ENCODE results near the gene UBR2. TPM values are rescaled to one million over a fixed set of nuclear protein-coding genes. Genes with fewer than 3 reads are reported as not detected.

The UBR2 gene
- total and polyA plus RNA-seq, 2 of the 4 experiments (the other 2 are of a cell fraction) = 7.7 to 32.3 TPM

GRCh38 chr6:42709871-42710270, 146.0 kb downstream of the UBR2 start:
- Histone ChIP-seq H3K23ac (ENCODE audit: low read depth, low read length) (no peak overlapping the region), H3K9me3 (ENCODE audit: control insufficient read depth, insufficient read depth, low read length) (peaks cover 9% of the 10 kb centered on the region), H3K79me1 (ENCODE audit: low read depth in 1 of 2, low read length in 2 of 2) (peaks cover 0 to 2% of the 10 kb centered on the region in 2 experiments; a peak in 1 of 4 replicates), H3K4me3 (ENCODE audit: insufficient read depth, low read depth, low read length) (no peak overlapping the region), H2BK20ac (ENCODE audit: low read depth, low read length) (0 out of 2 replicates have a peak overlapping the region, but pooled peaks have one; percentile 39), H2BK15ac (ENCODE audit: low read depth, low read length) (no peak overlapping the region), H4K5ac (ENCODE audit: low read depth, low read length) (no peak overlapping the region), H3K9me1 (ENCODE audit: insufficient read depth, low read length) (peaks cover 8% of the 10 kb centered on the region; the same call in 1 of the 2 replicates), H3K4me1 (ENCODE audit: control insufficient read depth, insufficient read depth, low read length) (no peaks in the 10 kb centered on the region), H3K56ac (ENCODE audit: extremely low read depth, insufficient read depth, low read length) (no peak overlapping the region), H2BK120ac (ENCODE audit: low read depth, low read length) (no peak overlapping the region), H4K8ac (ENCODE audit: low read depth in 2 of 2, low read length in 2 of 2) (no peak overlapping the region), H3K36me3 (ENCODE audit: control insufficient read depth, insufficient read depth, low read length) (no peaks in the 10 kb centered on the region), H3K14ac (replicated peaks; ENCODE audit: low read depth, low read length) (no peak overlapping the region), H2BK5ac (ENCODE audit: low read depth, low read length, poor library complexity, severe bottlenecking) (no peak overlapping the region), H3K18ac (ENCODE audit: low read depth, low read length) (no peak overlapping the region), H3K4me2 (ENCODE audit: low read depth, low read length) (no peak overlapping the region), H4K20me1 (ENCODE audit: insufficient read depth, low read length) (no peaks in the 10 kb centered on the region), H3K9ac (ENCODE audit: low read depth, low read length) (no peak overlapping the region), H4K91ac (ENCODE audit: insufficient read depth, low read depth, low read length) (no peak overlapping the region), H2AK9ac (replicated peaks; ENCODE audit: low read depth, low read length, poor library complexity) (no peak overlapping the region), H3K27ac (ENCODE audit: insufficient read depth, low read length) (no peak overlapping the region), H2AFZ (replicated peaks; ENCODE audit: low read length, poor library complexity) (peak overlapping the region; percentile 23), H3K27me3 (ENCODE audit: control insufficient read depth, insufficient read depth, low read length) (no peaks in the 10 kb centered on the region), H3K4ac (ENCODE audit: low read depth, low read length) (no peak overlapping the region), H2AK5ac (ENCODE audit: low read depth, low read length) (peak overlapping the region; percentile 16)
- ChIA-PET POLR2A (ENCODE audit: unreplicated experiment) (no interaction called here), CTCF (no interaction called here)
- BruUV-seq (replicated peaks) = no TSS peak
- TF ChIP-seq ELK1 (IDR thresholded peaks at IDR 0.05; ENCODE audit: borderline replicate concordance, low read depth, low read length) (no peak), MXI1 (IDR thresholded peaks at IDR 0.05; ENCODE audit: borderline replicate concordance, low read depth, low read length) (no peak), POLR2A (IDR thresholded peaks at IDR 0.05; ENCODE audit: low read depth, low read length) (no peak), CHD1 (IDR thresholded peaks at IDR 0.05; ENCODE audit: low read depth, low read length) (no peak), RCOR1 (IDR thresholded peaks at IDR 0.05; ENCODE audit: insufficient replicate concordance, low read length) (no peak), NFE2L2 (IDR thresholded peaks at IDR 0.05; ENCODE audit: low read depth, low read length) (no peak), CEBPB (IDR thresholded peaks at IDR 0.05; ENCODE audit: low read depth, low read length) (no peak), FOS (IDR thresholded peaks at IDR 0.05; ENCODE audit: low read depth, low read length) (no peak)
- intact Hi-C loops (cut with micrococcal nuclease) = no loop called here
- whole genome bisulfite sequencing, 2 experiments (ENCODE audit: extremely low coverage in 2 of 2, insufficient read length in 1 of 2) = 92% methylated on average over 4 of the region's 6 CpGs; no CpG with 5 or more reads in 1 of the 2 experiments
- dilution Hi-C loops (cut with HindIII; ENCODE audit: low sequenced_read_pairs, unreplicated experiment) = no loop called here
- DNase-seq (no peak), ATAC-seq (ENCODE audit: low read depth) (no peak)
- in situ Hi-C loops (cut with MboI; ENCODE audit: low sequenced_read_pairs) = no loop called here
